Nephron (organoid): ENCODE data around the gene DPF1.
"Not testable (repeated sequence)": the region's sequence is repeated elsewhere in the genome, so short reads cannot be mapped to it uniquely, and the experiment has no call there.

Source experiments
- H3K27ac Mint-ChIP-seq, 3 experiments: 2 replicates each; pipeline ENCODE4 v1.8.0; 2020; ENCODE audit warnings: mixed read lengths in 3 of 3, mild to moderate bottlenecking in 2 of 3, moderate library complexity in 1 of 3
- H3K27me3 Mint-ChIP-seq: 2 replicates; pipeline ENCODE4 v1.8.0; 2021; ENCODE audit warnings: low read depth, mild to moderate bottlenecking, moderate library complexity, mixed read lengths
- H3K36me3 Mint-ChIP-seq: 2 replicates; pipeline ENCODE4 v1.8.0; 2020; ENCODE audit warnings: low read depth, mixed read lengths
- H3K4me1 Mint-ChIP-seq: 2 replicates; pipeline ENCODE4 v1.8.0; 2020; ENCODE audit warnings: mixed read lengths
- H3K4me3 Mint-ChIP-seq, 3 experiments: 2 replicates each; pipeline ENCODE4 v1.8.0; 2020; ENCODE audit warnings: mild to moderate bottlenecking in 3 of 3, mixed read lengths in 3 of 3, moderate library complexity in 2 of 3
- H3K9me3 Mint-ChIP-seq: 2 replicates; pipeline ENCODE4 v1.8.0; 2020; ENCODE audit warnings: mixed read lengths
- TF ChIP-seq, protein P1 (sequence below), 3 experiments: fragments of 200-600 bp; sonication (generic); IDR thresholded peaks; one replicate each; pipeline ENCODE4 v1.5.0; 2021; ENCODE audit warnings: antibody characterized with exemption in 3 of 3; ENCODE audit not compliant: unreplicated experiment in 3 of 3

DPF1 gene

GRCh38 chr19:38229585-38230073 is 5.6 kb upstream of the DPF1 start:
- H3K9me3 Mint-ChIP-seq = no peaks in the 10 kb centered on the region
- TF ChIP-seq, protein P1, sequence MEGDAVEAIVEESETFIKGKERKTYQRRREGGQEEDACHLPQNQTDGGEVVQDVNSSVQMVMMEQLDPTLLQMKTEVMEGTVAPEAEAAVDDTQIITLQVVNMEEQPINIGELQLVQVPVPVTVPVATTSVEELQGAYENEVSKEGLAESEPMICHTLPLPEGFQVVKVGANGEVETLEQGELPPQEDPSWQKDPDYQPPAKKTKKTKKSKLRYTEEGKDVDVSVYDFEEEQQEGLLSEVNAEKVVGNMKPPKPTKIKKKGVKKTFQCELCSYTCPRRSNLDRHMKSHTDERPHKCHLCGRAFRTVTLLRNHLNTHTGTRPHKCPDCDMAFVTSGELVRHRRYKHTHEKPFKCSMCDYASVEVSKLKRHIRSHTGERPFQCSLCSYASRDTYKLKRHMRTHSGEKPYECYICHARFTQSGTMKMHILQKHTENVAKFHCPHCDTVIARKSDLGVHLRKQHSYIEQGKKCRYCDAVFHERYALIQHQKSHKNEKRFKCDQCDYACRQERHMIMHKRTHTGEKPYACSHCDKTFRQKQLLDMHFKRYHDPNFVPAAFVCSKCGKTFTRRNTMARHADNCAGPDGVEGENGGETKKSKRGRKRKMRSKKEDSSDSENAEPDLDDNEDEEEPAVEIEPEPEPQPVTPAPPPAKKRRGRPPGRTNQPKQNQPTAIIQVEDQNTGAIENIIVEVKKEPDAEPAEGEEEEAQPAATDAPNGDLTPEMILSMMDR (IDR thresholded peaks at IDR 0.05; ENCODE audit: unreplicated experiment in 3 of 3) = no peak
- no peaks in the 10 kb centered on the region for H3K4me1 Mint-ChIP-seq
- H3K27me3 Mint-ChIP-seq = peaks cover 39% of the 10 kb centered on the region
- peak overlapping the region; percentile 66 to 73 (median 68) for H3K4me3 Mint-ChIP-seq
- no peak overlapping the region for H3K27ac Mint-ChIP-seq
- no peaks in the 10 kb centered on the region for H3K36me3 Mint-ChIP-seq

DNA sequence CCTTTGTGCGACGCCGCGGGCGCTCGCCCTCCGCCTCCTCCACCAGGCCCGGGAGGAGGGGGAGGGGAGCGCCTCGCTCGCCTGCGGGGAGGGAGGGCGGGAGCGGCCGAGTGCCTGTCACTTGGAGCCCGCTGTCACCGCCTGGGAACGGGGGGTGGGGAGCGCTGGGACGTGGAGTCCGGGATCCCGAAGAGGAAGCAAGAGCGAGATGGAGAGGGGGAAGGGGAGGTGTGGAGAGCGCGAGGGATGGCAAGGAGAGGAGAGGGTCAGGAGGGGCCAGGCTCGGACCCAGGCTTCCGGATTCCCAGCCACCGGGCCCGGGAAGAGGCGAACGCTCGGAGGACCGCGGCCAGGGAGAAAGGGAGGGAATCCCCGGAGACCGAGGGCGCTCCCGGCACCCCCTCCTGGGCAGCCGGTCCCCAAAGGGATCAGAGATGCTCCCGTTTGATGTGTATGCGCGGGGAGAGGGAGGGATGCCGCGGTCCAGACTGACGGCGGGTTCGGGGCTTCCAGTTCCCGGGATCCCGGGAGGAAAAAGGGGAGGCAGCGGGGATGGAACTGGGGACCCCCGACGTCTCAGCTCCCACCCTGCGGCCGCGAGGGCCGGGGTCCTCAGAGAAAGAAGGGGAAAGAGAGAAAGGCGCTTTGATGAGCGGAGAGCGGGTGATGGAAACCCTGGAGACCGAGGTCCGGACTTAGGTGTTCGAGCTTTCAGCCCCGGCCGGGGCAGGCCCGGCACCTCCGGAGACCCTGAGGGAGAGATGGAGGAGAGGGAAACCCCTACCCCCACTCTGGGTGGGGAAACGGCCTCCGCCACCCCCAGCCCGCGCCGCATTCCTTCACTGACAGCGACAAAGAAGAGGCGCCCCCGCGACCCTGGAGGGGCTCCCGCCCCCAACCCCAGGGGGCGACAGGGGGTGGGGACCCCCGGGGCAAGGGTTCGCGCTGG is 4.7 kb upstream of the DPF1 start:
- Mint-ChIP-seq H3K9me3 (no peaks in the 10 kb centered on the region), H3K36me3 (no peaks in the 10 kb centered on the region), H3K27ac (no peak overlapping the region), H3K4me3 (peak overlapping the region; percentile 70 to 84 (median 75)), H3K27me3 (peaks cover 38% of the 10 kb centered on the region), H3K4me1 (peaks cover 6% of the 10 kb centered on the region)
- TF ChIP-seq, protein P1 (IDR thresholded peaks at IDR 0.05; ENCODE audit: unreplicated experiment in 3 of 3) = no peak

GRCh38 chr19:38228005-38228377 is 4.0 kb upstream of the DPF1 start:
- H3K27ac Mint-ChIP-seq = no peak overlapping the region
- peaks cover 12% of the 10 kb centered on the region for H3K4me1 Mint-ChIP-seq
- no peaks in the 10 kb centered on the region for H3K9me3 Mint-ChIP-seq
- H3K36me3 Mint-ChIP-seq = no peaks in the 10 kb centered on the region
- peaks cover 35% of the 10 kb centered on the region for H3K27me3 Mint-ChIP-seq
- H3K4me3 Mint-ChIP-seq = peak overlapping the region; percentile 71 to 76 (median 73)
- TF ChIP-seq, protein P1 (IDR thresholded peaks at IDR 0.05; ENCODE audit: unreplicated experiment in 3 of 3) = no peak

- H3K4me3 Mint-ChIP-seq = peak overlapping the region; percentile 71 to 76 (median 73)
- no peaks in the 10 kb centered on the region for H3K36me3 Mint-ChIP-seq
- peaks cover 14% of the 10 kb centered on the region for H3K4me1 Mint-ChIP-seq
- peaks cover 33% of the 10 kb centered on the region for H3K27me3 Mint-ChIP-seq
- H3K27ac Mint-ChIP-seq = peak overlapping the region in 1 of 3 experiments; percentile 3
- TF ChIP-seq, protein P1 (IDR thresholded peaks at IDR 0.05; ENCODE audit: unreplicated experiment in 3 of 3) = no peak
- no peaks in the 10 kb centered on the region for H3K9me3 Mint-ChIP-seq
Observed at GRCh38 chr19:38227287-38228004, 3.4 kb upstream of the DPF1 start.

DNA sequence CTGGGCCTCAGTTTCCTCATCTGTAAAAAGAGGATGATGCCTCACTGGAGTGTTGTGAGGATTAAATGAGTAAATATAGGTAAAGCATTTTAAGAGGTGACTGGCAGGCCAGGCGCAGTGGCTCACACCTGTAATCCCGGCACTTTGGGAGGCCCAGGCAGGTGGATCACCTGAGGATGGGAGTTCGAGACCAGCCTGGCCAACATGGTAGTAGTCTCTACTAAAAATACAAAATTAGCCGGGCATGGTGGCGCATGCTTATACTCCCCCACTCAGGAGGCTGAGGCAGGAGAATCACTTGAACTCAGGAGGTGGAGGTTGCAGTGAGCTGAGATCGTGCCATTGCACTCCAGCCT is 819 bp upstream of the DPF1 start:
- Mint-ChIP-seq H3K4me3 (peak overlapping the region; percentile 87 to 95 (median 92)), H3K4me1 (peaks cover 14% of the 10 kb centered on the region), H3K27me3 (peaks cover 17% of the 10 kb centered on the region)
- not testable (repeated sequence) for H3K27ac Mint-ChIP-seq, H3K9me3 Mint-ChIP-seq, H3K36me3 Mint-ChIP-seq
- TF ChIP-seq, protein P1 (IDR thresholded peaks at IDR 0.05; ENCODE audit: unreplicated experiment in 3 of 3) = peak in 1 of 3 experiments; percentile 8
